ENCODE measurements around the gene PRSS12. TPM values are rescaled to one million over a fixed set of nuclear protein-coding genes. Genes with fewer than 3 reads are reported as not detected.

Gene PRSS12
- total RNA-seq, 1 donor from 2014 or later = 14.1 TPM

DNA sequence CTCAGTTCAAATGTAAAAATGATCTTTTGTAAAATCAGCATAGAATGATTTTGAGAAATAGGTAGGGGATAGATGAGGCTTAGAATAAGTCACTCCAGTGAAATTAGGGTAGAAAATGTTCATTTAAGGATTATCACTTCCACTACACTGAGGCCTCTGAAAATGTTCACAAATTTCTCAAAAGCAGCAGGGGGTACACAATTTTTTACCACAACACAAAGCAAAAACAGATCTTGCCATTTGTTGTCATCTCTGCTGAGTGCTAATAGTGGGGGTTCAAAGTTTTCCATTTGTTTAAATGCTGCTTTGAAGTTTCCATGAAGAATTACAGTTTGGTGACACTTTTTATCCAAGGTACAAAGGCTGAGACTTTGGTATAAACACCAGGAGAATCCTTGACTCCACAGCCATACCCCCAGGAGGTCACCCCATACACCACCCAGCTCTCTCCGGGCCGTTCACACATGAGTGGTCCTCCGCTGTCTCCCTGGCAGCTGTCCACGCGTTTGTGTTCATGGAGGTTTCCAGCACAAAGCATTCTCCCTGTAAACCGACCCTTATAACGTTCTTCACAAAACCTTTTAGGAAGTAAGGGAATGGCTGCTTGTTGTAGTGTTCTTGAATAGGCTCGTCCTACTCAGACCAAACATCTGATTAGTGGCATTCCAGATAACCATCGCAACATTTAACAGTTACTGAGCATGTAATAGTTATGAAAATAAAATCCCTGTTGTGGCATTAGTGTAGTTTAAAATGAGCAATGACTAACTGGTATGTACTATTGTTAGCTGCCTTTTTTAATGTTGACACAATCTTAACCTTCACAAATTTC is 71.0 kb downstream of the PRSS12 start:
- H3K4me1 Mint-ChIP-seq (ENCODE audit: unreplicated experiment) = peaks cover 29% of the 10 kb centered on the region
- no peaks in the 10 kb centered on the region for H3K27me3 Mint-ChIP-seq
- peaks cover 27% of the 10 kb centered on the region for H3K36me3 Mint-ChIP-seq
- TF ChIP-seq, protein P1, sequence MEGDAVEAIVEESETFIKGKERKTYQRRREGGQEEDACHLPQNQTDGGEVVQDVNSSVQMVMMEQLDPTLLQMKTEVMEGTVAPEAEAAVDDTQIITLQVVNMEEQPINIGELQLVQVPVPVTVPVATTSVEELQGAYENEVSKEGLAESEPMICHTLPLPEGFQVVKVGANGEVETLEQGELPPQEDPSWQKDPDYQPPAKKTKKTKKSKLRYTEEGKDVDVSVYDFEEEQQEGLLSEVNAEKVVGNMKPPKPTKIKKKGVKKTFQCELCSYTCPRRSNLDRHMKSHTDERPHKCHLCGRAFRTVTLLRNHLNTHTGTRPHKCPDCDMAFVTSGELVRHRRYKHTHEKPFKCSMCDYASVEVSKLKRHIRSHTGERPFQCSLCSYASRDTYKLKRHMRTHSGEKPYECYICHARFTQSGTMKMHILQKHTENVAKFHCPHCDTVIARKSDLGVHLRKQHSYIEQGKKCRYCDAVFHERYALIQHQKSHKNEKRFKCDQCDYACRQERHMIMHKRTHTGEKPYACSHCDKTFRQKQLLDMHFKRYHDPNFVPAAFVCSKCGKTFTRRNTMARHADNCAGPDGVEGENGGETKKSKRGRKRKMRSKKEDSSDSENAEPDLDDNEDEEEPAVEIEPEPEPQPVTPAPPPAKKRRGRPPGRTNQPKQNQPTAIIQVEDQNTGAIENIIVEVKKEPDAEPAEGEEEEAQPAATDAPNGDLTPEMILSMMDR (conservative IDR thresholded peaks at IDR 0.05) = no peak
- peak overlapping the region; percentile 52 for H3K4me3 Mint-ChIP-seq
- H3K27ac Mint-ChIP-seq = no peak overlapping the region
- H3K9me3 Mint-ChIP-seq = no peaks in the 10 kb centered on the region
- DNase-seq (ENCODE audit: extremely low spot score, unreplicated experiment) = no peak

DNA sequence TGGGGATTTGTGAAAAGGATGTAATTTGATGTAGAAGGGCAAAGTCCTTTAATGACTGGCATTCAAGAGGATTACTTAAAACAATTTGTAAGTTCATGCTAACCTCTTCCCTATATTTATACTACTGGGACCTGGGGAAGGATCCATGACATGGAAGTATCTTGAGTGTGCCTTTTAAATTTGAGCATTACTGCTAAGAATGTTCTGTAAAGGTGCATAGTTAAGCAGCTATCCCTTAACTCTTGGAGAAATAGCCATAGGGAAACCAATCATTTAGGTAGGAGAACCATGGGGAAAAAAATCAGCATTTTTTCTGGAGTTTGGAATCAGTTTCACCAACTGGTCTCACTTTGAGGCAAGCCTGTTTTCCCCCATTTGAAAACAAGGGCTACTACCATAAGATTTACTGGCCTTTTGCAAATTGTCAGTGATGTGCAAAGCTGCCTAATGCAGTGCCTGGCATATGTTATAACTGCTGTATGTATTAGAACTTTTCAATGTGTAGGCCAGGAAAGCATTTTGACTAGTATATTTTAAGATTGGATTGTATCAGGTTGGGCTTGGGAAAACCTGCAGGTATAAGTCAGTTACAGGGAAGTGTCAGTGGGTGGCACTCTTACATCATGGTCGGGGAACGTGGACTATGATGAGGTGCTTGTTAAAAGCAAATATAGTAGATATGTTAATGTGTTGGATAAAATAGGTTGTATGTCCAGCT is 72.1 kb downstream of the PRSS12 start:
- Mint-ChIP-seq H3K27me3 (no peaks in the 10 kb centered on the region), H3K4me1 (ENCODE audit: unreplicated experiment) (peaks cover 29% of the 10 kb centered on the region), H3K27ac (peak overlapping the region; percentile 66), H3K9me3 (no peaks in the 10 kb centered on the region), H3K4me3 (peak overlapping the region; percentile 95), H3K36me3 (peaks cover 27% of the 10 kb centered on the region)
- DNase-seq (ENCODE audit: extremely low spot score, unreplicated experiment) = no peak
- TF ChIP-seq, protein P1 (conservative IDR thresholded peaks at IDR 0.05) = peak; percentile 77

DNA sequence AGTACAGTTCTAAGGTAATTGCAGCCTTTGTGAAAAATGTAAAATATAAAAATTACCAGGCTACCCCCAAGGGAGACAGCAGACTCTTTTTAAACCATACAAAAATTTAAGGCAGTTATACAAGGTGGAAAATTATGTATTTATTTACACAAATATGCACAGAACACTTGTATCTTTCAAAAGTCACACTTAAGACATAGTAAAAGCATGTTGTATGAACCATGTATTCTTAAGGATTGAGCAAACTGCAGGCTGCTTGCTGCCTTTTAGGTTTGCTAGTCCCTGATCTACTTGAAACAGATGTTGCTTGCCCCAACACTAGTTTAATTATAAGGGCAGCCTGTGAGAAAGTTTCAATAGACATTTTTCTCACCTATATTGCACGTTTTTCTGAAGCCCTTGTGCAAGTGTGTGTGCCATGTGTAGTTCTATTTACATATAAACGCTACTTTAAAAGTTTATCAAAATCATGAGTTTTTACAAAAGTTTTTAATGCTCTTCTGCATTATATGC is 72.8 kb downstream of the PRSS12 start:
- Mint-ChIP-seq H3K27ac (peak overlapping the region; percentile 93), H3K9me3 (no peaks in the 10 kb centered on the region), H3K27me3 (no peaks in the 10 kb centered on the region), H3K36me3 (peaks cover 27% of the 10 kb centered on the region), H3K4me1 (ENCODE audit: unreplicated experiment) (peaks cover 29% of the 10 kb centered on the region), H3K4me3 (peak overlapping the region; percentile 95)
- no peak for DNase-seq (ENCODE audit: extremely low spot score, unreplicated experiment)
- TF ChIP-seq, protein P1 (conservative IDR thresholded peaks at IDR 0.05) = no peak

DNA sequence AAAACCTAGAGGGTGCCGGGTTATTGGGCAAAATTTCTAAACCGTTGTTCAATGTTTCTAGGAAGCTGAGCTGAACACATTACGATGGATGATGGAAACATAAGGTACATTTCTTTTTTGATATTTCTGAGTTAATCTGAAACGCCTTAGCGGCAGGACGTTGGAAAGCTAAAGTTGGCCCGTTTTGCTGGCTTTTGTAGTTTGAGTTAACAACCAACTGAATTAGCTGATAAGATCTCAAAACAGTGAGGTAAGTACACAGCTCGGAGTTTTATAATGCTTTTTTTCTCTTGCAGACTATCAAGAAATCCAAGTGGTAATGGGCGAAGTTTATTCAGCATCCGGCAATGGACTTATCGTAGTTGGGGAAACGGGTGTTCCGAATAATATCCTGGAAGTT is 73.5 kb downstream of the PRSS12 start:
- TF ChIP-seq, protein P1 (conservative IDR thresholded peaks at IDR 0.05) = no peak
- peak overlapping the region; percentile 95 for H3K4me3 Mint-ChIP-seq
- H3K36me3 Mint-ChIP-seq = peaks cover 27% of the 10 kb centered on the region
- peak overlapping the region; percentile 93 for H3K27ac Mint-ChIP-seq
- no peaks in the 10 kb centered on the region for H3K27me3 Mint-ChIP-seq
- DNase-seq (ENCODE audit: extremely low spot score, unreplicated experiment) = no peak
- H3K9me3 Mint-ChIP-seq = no peaks in the 10 kb centered on the region
- peaks cover 29% of the 10 kb centered on the region for H3K4me1 Mint-ChIP-seq (ENCODE audit: unreplicated experiment)

DNA sequence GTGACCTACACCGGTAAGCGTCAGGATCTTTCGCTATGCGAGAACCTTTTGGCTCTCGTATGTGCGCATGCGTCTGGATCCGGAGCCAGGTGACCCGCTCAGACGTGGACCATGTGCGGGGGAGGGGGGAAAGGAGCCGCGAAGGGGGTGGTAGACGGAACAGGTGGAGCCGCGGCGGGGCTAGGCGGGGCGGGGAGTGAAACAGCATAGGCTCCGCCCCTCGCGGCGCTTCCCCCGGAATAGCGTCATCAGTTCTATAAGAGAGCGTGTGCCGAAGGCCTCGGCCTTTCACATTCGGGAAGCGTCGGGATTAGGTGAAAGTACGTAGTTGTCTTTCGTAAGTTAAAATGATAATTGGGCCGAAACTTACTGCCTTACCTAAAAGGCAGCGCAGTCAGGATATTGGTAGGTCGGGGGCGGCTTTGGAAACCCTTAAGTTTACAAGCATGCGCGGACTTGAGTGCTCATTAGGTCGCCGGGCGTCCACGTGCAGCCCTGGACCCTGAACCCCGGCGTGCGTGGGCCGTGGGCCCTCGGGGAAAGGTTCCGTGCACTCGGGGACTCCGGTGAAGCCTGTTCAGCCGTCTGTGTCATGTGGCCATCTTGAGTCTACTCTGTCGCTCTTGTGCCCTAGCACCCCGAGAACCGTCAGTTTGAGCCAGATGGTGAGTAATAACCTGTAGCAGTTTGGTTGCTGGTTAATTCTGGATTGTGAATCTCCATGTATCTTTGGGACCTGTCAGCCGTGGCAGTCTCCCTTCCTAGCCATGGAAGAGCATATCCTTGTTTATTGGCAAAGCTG is 74.1 kb downstream of the PRSS12 start:
- peak overlapping the region; percentile 93 for H3K27ac Mint-ChIP-seq
- H3K4me1 Mint-ChIP-seq (ENCODE audit: unreplicated experiment) = peaks cover 29% of the 10 kb centered on the region
- no peaks in the 10 kb centered on the region for H3K9me3 Mint-ChIP-seq
- peaks cover 27% of the 10 kb centered on the region for H3K36me3 Mint-ChIP-seq
- peak overlapping the region; percentile 95 for H3K4me3 Mint-ChIP-seq
- H3K27me3 Mint-ChIP-seq = no peaks in the 10 kb centered on the region
- peak; percentile 95 for DNase-seq (ENCODE audit: extremely low spot score, unreplicated experiment)
- TF ChIP-seq, protein P1 (conservative IDR thresholded peaks at IDR 0.05) = no peak
